Ectodermal cell (in vitro differentiated cells): ENCODE measurements around the gene ACSS1.

ENCODE experiments used
- H3K27ac ChIP-seq: 2 replicates; pipeline ENCODE4 v1.7.0; 2013; ENCODE audit warnings: mild to moderate bottlenecking, low read depth, low read length; ENCODE audit not compliant: insufficient read depth, poor library complexity, severe bottlenecking
- H3K27me3 ChIP-seq: 2 replicates; pipeline ENCODE4 v1.7.0; 2013; ENCODE audit warnings: mild to moderate bottlenecking, low read length; ENCODE audit not compliant: insufficient read depth, control insufficient read depth, poor library complexity, severe bottlenecking
- H3K36me3 ChIP-seq: one replicate; pipeline ENCODE4 v1.7.0; 2013; ENCODE audit warnings: low read length; ENCODE audit not compliant: control insufficient read depth, insufficient read depth
- H3K4me1 ChIP-seq: one replicate; pipeline ENCODE4 v1.7.0; 2013; ENCODE audit warnings: low read length; ENCODE audit not compliant: control insufficient read depth, insufficient read depth
- H3K4me3 ChIP-seq: 2 replicates; pipeline ENCODE4 v1.7.0; 2013; ENCODE audit warnings: low read depth, low read length, control low read depth; ENCODE audit not compliant: insufficient read depth
- H3K9me3 ChIP-seq: 2 replicates; pipeline ENCODE4 v1.7.0; 2013; ENCODE audit warnings: mild to moderate bottlenecking, low read length, moderate library complexity; ENCODE audit not compliant: control insufficient read depth
- WGBS, 2 experiments: methylation state at CpG; one replicate each; pipeline ENCODE4 v1.1.7; 2013; ENCODE audit warnings: missing lambda C conversion rate in 2 of 2; 5-methylcytosine and 5-hydroxymethylcytosine counted together

Gene ACSS1

GRCh38 chr20:24983896-24984295 lies 74.0 kb downstream of the ACSS1 start:
- 85% methylated on average over 8 of the region's 8 CpGs for WGBS, 2 experiments
- Histone ChIP-seq H3K27ac (no peak overlapping the region), H3K9me3 (no peaks in the 10 kb centered on the region), H3K36me3 (peaks cover 8% of the 10 kb centered on the region), H3K4me1 (no peaks in the 10 kb centered on the region), H3K4me3 (no peak overlapping the region), H3K27me3 (no peaks in the 10 kb centered on the region)

GRCh38 chr20:24981790-24982189 lies 76.1 kb downstream of the ACSS1 start:
- Histone ChIP-seq H3K36me3 (peaks cover 15% of the 10 kb centered on the region), H3K27me3 (no peaks in the 10 kb centered on the region), H3K4me1 (no peaks in the 10 kb centered on the region), H3K4me3 (no peak overlapping the region), H3K27ac (no peak overlapping the region), H3K9me3 (no peaks in the 10 kb centered on the region)
- WGBS, 2 experiments: 94 to 95% methylated on average over 3 of the region's 3 CpGs

- WGBS, 2 experiments: 90% methylated on average over 4 of the region's 4 CpGs
- Histone ChIP-seq H3K27ac (no peak overlapping the region), H3K9me3 (no peaks in the 10 kb centered on the region), H3K27me3 (no peaks in the 10 kb centered on the region), H3K36me3 (peaks cover 20% of the 10 kb centered on the region), H3K4me3 (no peak overlapping the region), H3K4me1 (no peaks in the 10 kb centered on the region)
Measured at GRCh38 chr20:24981282-24981681, 76.7 kb downstream of the ACSS1 start.

GRCh38 chr20:24980291-24981053 lies 77.5 kb downstream of the ACSS1 start:
- Histone ChIP-seq H3K27me3 (no peaks in the 10 kb centered on the region), H3K4me1 (no peaks in the 10 kb centered on the region), H3K27ac (no peak overlapping the region), H3K4me3 (no peak overlapping the region), H3K36me3 (peaks cover 22% of the 10 kb centered on the region), H3K9me3 (no peaks in the 10 kb centered on the region)
- WGBS, 2 experiments: 94 to 96% methylated on average over 34 of the region's 34 CpGs

GRCh38 chr20:24979036-24979960 lies 78.6 kb downstream of the ACSS1 start:
- H3K9me3 ChIP-seq: no peaks in the 10 kb centered on the region
- no peak overlapping the region for H3K4me3 ChIP-seq
- H3K27ac ChIP-seq: no peak overlapping the region
- H3K27me3 ChIP-seq: no peaks in the 10 kb centered on the region
- 93 to 94% methylated on average over 15 of the region's 15 CpGs for WGBS, 2 experiments
- H3K36me3 ChIP-seq: peaks cover 22% of the 10 kb centered on the region
- H3K4me1 ChIP-seq: no peaks in the 10 kb centered on the region

GRCh38 chr20:24978513-24978912 lies 79.4 kb downstream of the ACSS1 start:
- no peak overlapping the region for H3K27ac ChIP-seq
- peaks cover 22% of the 10 kb centered on the region for H3K36me3 ChIP-seq
- no peaks in the 10 kb centered on the region for H3K4me1 ChIP-seq
- H3K4me3 ChIP-seq: no peak overlapping the region
- H3K27me3 ChIP-seq: no peaks in the 10 kb centered on the region
- 90 to 95% methylated on average over 8 of the region's 8 CpGs for WGBS, 2 experiments
- no peaks in the 10 kb centered on the region for H3K9me3 ChIP-seq

- Histone ChIP-seq H3K9me3 (no peaks in the 10 kb centered on the region), H3K4me1 (no peaks in the 10 kb centered on the region), H3K4me3 (no peak overlapping the region), H3K27ac (no peak overlapping the region), H3K36me3 (peaks cover 22% of the 10 kb centered on the region), H3K27me3 (no peaks in the 10 kb centered on the region)
- WGBS, 2 experiments: 92 to 93% methylated on average over 3 of the region's 3 CpGs
Measured at GRCh38 chr20:24977797-24978196, 80.1 kb downstream of the ACSS1 start.

GRCh38 chr20:24977336-24977735 lies 80.6 kb downstream of the ACSS1 start:
- H3K27me3 ChIP-seq: no peaks in the 10 kb centered on the region
- 90 to 94% methylated on average over 1 of the region's 1 CpG for WGBS, 2 experiments
- peaks cover 25% of the 10 kb centered on the region for H3K36me3 ChIP-seq
- H3K9me3 ChIP-seq: no peaks in the 10 kb centered on the region
- H3K4me1 ChIP-seq: no peaks in the 10 kb centered on the region
- no peak overlapping the region for H3K27ac ChIP-seq
- no peak overlapping the region for H3K4me3 ChIP-seq

- WGBS, 2 experiments: 96 to 99% methylated on average over 2 of the region's 2 CpGs
- no peaks in the 10 kb centered on the region for H3K9me3 ChIP-seq
- H3K27me3 ChIP-seq: no peaks in the 10 kb centered on the region
- H3K36me3 ChIP-seq: peaks cover 37% of the 10 kb centered on the region
- no peak overlapping the region for H3K4me3 ChIP-seq
- no peaks in the 10 kb centered on the region for H3K4me1 ChIP-seq
- H3K27ac ChIP-seq: no peak overlapping the region
Measured at GRCh38 chr20:24972341-24972740, 85.6 kb downstream of the ACSS1 start.

GRCh38 chr20:24971376-24972101 lies 86.4 kb downstream of the ACSS1 start:
- H3K27ac ChIP-seq: no peak overlapping the region
- no peaks in the 10 kb centered on the region for H3K4me1 ChIP-seq
- no peaks in the 10 kb centered on the region for H3K27me3 ChIP-seq
- 94 to 96% methylated on average over 6 of the region's 6 CpGs for WGBS, 2 experiments
- H3K4me3 ChIP-seq: no peak overlapping the region
- peaks cover 29% of the 10 kb centered on the region for H3K36me3 ChIP-seq
- H3K9me3 ChIP-seq: no peaks in the 10 kb centered on the region
